ENCODE results near the gene TIFAB.
A peak's percentile ranks its signal among the peaks of the same experiment; 100 is the strongest.

Gene TIFAB

GRCh38 chr5:135457424-135458071, 5.4 kb upstream of the TIFAB start:
- peak; percentile 78 for DNase-seq

- no peak for DNase-seq
These were observed 4.3 kb upstream of the TIFAB start for GRCh38 chr5:135456238-135457099.

DNA sequence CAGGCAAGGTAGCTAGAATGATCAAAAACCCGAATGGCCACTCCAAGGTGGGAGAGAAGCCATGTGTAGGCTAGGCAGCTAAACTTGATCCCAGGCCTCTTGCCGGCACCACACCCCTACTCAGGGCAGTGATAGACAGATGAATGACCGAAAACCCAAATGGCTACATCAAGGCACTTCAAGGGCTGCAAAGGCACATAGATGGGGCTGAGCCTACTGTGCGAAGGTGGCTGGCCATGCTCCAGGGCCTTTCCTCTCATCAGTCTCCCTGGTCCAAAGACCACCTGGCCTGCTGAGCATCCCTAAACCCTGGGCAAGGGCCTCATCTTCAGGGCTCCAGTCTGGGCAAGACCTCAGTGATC, 3.7 kb upstream of the TIFAB start:
- no peak for DNase-seq

DNA sequence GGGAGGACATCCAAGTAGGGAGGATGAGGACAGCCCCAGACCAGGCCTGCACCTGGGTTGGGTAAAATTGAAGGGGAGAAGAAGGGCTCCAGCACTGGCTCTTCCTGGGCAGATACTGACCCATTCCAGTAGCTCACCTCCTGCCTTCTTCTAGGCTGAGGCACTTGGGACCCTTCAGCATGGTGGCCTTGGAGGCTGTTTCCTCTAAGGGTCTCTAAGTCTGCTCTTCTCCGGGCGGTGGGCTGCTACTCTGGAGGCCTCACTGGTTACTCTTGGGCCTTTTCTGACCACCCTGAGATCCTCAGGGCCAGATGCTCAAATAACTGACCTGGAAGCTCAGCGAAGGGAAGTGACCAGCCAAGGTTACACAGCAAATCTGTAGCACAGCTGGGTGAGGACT, 2.8 kb upstream of the TIFAB start:
- no peak for DNase-seq

- DNase-seq, result no peak
These were observed 1.5 kb upstream of the TIFAB start for GRCh38 chr5:135453613-135454012.

GRCh38 chr5:135451581-135452320, 400 bp downstream of the TIFAB start:
- no peak for DNase-seq

- no peak for DNase-seq
These were observed 1.2 kb downstream of the TIFAB start for GRCh38 chr5:135450952-135451351.

- DNase-seq, result no peak
These were observed 1.8 kb downstream of the TIFAB start for GRCh38 chr5:135450336-135450735.

GRCh38 chr5:135449644-135450043, 2.5 kb downstream of the TIFAB start:
- no peak for DNase-seq

DNA sequence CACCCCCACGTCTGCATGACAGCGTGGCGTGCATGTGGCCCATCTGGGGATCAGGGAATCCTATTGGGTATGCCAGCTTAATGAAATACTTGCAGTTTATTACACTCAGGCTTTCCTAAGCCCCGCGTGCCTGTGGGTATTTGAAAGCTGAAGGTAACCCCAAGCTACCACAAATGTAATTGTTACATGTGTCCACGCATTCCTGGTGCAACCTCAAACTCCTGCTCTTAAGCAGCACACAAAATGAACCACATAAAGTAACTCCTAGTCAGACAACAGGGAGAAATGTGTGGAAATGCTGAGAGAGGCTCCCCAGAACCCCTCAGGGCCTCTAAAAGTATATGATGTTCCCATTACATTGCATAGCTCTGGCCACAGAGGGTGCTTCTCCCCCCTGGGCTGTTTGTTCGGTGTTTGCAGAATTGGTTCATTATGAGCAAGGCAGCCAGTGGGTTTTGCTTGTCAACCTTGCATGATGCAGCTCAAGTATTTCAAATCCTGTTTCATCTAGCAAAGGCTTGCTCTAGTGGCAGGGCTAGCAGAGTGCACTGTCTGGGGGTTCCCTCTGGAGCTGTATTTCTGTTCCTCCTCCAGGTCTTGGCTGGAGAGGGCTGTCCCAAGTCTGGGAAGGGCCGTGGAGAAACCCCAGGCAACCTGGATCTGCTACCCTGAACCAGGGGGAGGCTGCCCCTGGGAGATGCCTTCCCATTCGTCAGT, 3.2 kb downstream of the TIFAB start:
- no peak for DNase-seq

DNA sequence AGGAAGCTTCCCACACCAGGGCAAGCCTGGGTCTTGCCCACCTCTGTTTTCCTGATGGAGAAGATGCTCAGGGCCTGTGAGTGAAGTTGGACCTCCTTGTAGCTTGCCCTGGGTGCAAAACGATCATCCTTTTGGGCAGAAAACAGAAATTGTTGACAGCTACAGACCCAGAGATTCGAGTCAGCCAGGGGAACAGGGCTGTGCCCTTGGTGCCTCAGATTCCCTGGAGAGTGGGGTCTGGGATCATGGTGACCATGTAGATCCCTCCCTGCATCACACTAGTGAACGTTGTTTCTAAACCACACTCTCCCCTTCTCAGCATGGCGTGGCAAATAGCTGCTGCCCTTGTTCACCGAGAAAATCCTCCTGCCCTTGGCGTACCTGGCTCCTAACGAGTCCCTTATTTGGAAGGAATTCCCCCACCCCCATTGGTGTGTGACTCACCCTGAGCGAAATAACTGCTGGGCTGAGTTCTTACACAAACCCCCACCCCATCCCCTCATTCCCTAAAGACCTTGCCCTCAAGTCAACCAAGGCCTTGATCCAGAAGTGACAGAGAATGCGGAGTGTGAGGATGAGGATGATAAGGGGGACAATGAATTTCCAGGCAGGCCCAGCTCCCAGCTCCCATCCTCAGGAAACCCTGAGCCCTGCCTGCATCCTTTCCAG, 3.9 kb downstream of the TIFAB start:
- DNase-seq, result no peak

DNA sequence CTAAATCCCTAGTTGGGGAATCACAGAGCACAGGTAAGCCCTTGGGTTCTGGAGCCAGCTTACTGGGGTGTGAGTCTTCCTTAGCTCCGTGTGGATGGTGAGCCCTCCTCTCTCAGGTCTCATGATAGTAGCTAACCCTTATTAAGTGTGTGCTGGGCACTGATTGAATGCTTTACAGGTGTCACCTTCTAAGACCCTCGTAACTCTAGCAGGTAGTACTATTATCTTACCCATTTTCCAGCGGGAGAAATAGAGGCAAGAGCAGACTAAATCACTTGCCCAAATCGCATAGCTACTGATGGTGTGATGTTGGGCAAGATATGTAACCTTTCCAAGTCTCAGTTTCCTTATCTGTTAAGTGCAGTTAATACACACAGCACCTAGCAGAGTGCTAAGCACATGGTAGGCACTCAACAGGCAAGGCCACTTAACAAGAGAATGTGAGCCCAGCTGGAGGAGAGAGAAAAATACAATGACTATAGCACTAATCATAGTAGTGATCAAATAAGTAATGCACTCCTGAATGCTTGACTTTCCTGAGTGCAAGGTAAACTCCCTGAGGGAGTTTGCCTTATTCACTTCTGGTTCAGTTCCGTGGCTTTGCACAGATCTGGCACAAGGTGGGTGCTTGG, 4.7 kb downstream of the TIFAB start, which contains the start of gene DCANP1:
Gene DCANP1 (minus strand): TSS at position 51 of the 632 bp plus-strand sequence. CDS start 240 bp downstream, outside the sequence.
- DNase-seq, result no peak

DNA sequence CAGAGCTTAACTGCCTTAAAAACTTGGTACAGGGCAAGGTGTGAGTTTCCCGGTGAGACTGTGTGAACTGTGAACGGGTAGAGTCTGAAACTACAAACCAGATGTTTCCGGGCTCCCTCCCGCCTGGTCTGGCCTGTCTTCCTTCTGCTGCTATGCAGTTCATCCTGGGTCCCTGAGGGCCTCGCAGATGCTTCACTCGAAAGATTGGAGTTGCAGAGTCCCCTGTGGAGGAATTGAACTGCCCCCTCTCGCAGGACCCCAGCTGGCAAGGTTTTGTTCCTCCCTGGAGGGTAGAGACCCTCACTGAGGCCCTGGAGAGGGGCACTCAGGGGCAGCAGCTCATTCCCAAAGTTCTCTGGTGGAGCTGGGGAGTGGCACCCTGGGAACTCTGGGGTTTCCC, 5.5 kb downstream of the TIFAB start:
- DNase-seq, result no peak

DNA sequence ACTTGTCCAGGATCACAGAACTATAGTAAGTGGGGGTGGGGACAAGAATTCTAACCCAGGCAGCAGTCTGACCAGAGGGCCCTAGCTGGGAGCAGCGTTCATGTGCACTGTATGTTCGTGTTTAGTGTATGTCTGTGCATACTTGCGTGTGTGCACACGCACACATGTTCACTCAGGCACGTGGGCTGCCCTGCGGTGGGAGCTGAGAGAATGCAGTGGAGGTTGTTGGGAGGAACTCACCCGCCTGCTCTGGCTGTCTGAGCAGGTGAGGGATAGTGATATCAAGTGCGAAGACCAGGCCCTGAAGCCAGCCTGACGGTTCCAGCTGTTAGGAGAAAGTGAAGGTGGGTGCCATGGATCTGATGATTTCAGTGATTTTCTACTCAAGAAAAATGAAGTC, 5.9 kb downstream of the TIFAB start:
- no peak for DNase-seq

GRCh38 chr5:135445306-135445985, 6.7 kb downstream of the TIFAB start:
- no peak for DNase-seq

GRCh38 chr5:135444881-135445280, 7.3 kb downstream of the TIFAB start:
- no peak for DNase-seq

- DNase-seq, result no peak
These were observed 7.8 kb downstream of the TIFAB start for GRCh38 chr5:135444360-135444759.

DNA sequence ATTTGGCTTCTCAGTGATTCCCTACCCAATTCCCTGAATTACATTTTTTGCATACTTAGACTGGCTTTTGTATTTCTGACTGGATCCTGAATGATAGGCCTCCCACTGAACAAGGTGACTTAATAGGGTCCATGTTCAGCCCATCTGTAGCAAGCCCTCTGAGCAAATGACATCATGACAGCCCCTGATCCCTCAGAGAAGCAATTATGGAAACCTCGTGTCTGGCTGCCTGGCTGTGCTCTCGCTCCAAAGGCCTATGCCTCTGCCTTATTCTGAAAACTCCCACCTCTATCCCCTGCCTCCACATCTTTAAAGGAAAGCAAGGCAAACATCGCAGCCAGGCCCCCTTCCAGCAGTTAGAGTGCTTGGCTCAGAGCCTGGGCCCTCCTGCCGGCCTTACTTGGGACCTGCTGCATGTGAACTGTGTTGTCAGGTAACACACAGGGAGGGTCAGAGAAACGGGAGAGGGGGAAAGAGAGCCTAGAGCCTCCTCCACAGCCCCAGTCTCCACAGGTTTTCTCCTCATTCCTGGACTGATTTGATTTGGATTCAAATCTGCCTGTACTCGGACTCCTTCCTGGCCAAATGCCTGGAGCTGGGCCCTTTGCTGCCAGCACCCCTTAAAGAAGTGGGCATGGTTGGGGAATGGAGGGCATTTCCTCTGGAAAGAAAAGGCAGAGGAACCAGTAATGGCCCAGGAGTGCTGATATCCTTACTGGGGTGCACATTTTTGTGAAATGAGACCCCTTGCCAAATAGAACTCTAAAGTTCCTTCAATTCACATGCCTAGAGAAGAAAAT, 8.8 kb downstream of the TIFAB start:
- no peak for DNase-seq

DNA sequence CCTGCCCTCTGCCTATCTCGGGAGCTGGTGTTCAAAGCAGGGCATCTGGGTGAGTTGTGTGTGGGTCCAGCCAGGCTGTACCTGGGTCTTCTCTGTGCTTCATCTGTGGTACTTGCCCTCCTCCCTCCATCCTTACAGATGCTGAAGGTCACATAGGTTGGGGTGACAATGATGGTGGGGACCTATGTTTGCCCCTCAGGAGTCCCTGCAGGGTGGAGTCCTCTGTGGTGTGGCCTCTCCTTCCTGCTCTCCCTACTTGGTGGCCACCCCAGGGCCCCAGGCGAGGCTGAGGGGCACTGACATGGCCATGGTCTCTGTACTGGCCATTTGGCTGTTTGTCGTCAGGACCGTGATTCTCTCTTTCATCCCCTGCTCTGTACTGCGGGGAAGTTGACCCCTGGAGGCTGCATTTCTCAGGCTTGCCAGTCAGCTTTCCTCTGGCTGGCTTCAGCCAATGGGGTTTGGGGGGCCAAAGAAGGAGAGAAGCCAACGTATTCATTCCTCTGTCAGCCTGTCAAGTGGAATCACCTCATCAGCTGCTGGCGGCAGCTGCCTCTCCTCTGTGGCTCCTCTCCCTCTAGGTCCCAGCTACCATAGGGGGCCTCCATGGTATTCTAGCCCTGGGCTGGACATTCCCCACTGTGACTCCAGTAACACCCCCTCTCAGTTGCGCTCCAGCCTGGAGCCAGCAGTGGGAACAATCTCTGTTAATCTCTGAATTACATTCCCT, 9.6 kb downstream of the TIFAB start:
- no peak for DNase-seq

DNA sequence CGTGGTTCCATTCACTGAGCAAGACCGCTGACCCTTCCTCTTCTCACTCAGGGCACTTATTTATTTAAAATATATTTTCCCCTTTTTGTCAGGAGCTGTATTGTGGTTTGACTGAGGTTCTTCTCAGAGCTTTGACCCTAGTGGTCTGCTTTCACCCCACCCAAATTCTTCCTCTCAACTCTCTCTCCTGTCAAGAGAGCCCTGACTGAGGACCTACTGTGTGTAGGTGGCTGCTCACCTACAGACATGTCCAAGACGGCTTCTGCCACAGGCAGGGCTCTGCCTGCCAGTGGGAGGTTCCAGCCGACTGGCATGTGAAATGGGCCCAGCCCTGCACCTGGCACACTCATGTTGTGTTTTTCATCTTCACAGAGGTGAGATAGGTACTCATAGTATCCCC, 10.2 kb downstream of the TIFAB start:
- DNase-seq, result no peak

Data from stimulated activated CD4-positive, alpha-beta T cell treated with anti-CD3 and anti-CD28 coated beads, Interleukin-15, amount 100 ng/mL, for 24 hours (primary cell).